Mucosa of descending colon (tissue), 3 donors: Measurements from ENCODE around the gene RB1. TPM values are rescaled to one million over a fixed set of nuclear protein-coding genes. Genes with fewer than 3 reads are reported as not detected.

Experiments used
- ATAC-seq: fragments of 200-7000 bp; cut with Tn5 transposase; one replicate; pipeline ENCODE4 v1.9.1; 2020; ENCODE audit warnings: mild to moderate bottlenecking, moderate library complexity
- DNase-seq, 3 donors: peaks; one replicate each; pipeline ENCODE4 v3.0.0-alpha.2; 2020
- H3K36me3 ChIP-seq: fragments of 200-600 bp; one replicate; pipeline ENCODE4 v1.8.0; 2021; ENCODE audit warnings: low read depth, mild to moderate bottlenecking
- H3K4me1 ChIP-seq: fragments of 200-600 bp; one replicate; pipeline ENCODE4 v1.8.0; 2021; ENCODE audit warnings: low read depth, mild to moderate bottlenecking
- H3K4me3 ChIP-seq: fragments of 200-600 bp; one replicate; pipeline ENCODE4 v1.8.0; 2021; ENCODE audit warnings: mild to moderate bottlenecking
- H3K9me3 ChIP-seq: fragments of 200-600 bp; one replicate; pipeline ENCODE4 v1.8.0; 2021; ENCODE audit warnings: mild to moderate bottlenecking
- CTCF ChIP-seq: fragments of 200-600 bp; IDR thresholded peaks from one replicate; pipeline ENCODE4 v1.8.0; 2022; ENCODE audit warnings: antibody characterized with exemption, mild to moderate bottlenecking
- intact Hi-C, 2 donors: fragments of 100-400 bp; cut with DNase I in 1 of 2; cut with micrococcal nuclease in 1 of 2; formaldehyde crosslinking; loops; one replicate each; pipeline versions ENCODE4 v1.11.0 to v1.11.1; 2022; cut with DNase I, micrococcal nuclease
- total RNA-seq, 3 donors: library from RNA; stranded (reverse); fragmentation: NEBNext Ultra II Directional in 2 of 3; extraction: Animal tissue kit (Norgen Biotek cat#: 25700) in 2 of 3; gene quantifications; one replicate each; pipeline versions ENCODE4 v1.2.1 to v1.2.4, GENCODE V29; 2021 to 2023
- donor health status: DM: no; HTN: no; CAD: no; lungs with moderate emphysema.
- donor health status: DM: no; HTN: no; CAD: no.
- donor health status: DM: no; HTN: yes; CAD: no.

Gene RB1
- total RNA-seq, 3 donors from 2014 or later = 23.4 to 30.0 (median 29.3) TPM

- no peak for TF ChIP-seq CTCF
- intact Hi-C loops = no loop called here
- H3K4me1 ChIP-seq = no peaks in the 10 kb centered on the region
- no peaks in the 10 kb centered on the region for H3K9me3 ChIP-seq
- H3K36me3 ChIP-seq = no peaks in the 10 kb centered on the region
- ATAC-seq (peak; percentile 60), DNase-seq (no peak)
- H3K4me3 ChIP-seq = no peak overlapping the region
Observed at GRCh38 chr13:48500652-48501197, 197.2 kb downstream of the RB1 start.

DNA sequence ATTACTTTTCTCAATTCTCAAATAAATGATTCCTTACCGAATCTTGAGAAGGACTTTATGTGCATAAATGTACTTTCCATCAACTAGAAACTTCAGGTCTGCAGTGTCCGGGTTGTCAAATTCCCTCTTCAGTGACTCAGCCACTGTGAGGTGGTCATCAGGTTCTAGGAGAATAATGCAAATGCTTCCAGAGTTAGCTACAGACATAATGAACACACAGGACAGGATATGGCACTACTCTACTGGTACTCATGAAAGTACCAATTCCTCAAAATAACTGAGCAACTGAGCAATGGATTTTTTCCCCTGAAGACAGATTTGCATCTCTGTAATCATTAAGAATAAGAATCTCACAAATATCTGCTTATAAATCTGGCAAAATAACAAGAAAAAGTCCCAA lies 198.2 kb downstream of the RB1 start:
- intact Hi-C loops = no loop called here
- no peak for TF ChIP-seq CTCF
- no peaks in the 10 kb centered on the region for H3K9me3 ChIP-seq
- H3K4me3 ChIP-seq = no peak overlapping the region
- no peak for DNase-seq
- ATAC-seq = no peak
- H3K36me3 ChIP-seq = no peaks in the 10 kb centered on the region
- no peaks in the 10 kb centered on the region for H3K4me1 ChIP-seq

- Histone ChIP-seq H3K4me3 (no peak overlapping the region), H3K9me3 (no peaks in the 10 kb centered on the region), H3K36me3 (no peaks in the 10 kb centered on the region), H3K4me1 (no peaks in the 10 kb centered on the region)
- no peak for DNase-seq
- intact Hi-C loops = no loop called here
- no peak for TF ChIP-seq CTCF
- no peak for ATAC-seq
Observed at GRCh38 chr13:48502601-48503319, 199.2 kb downstream of the RB1 start.

DNA sequence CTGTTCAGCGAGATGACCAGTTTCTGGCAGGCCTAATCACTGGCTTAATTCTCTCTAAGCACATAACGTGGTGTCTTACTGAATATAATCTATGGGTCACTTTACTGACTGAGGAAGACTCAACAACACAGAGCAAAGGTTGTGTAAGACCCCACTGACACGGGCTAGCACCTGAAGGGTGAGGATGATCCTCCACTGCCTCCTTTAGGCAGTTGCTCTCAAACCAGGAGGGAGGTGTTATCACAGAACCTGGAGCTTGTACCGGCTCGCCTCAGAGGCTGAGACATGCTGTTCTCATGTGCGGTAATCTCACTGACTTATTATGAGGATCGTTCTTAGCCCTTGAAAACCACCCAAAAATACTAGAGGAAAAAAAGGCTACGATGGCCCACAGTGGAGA lies 201.1 kb downstream of the RB1 start:
- no peak for TF ChIP-seq CTCF
- intact Hi-C loops = no loop called here
- Histone ChIP-seq H3K9me3 (no peaks in the 10 kb centered on the region), H3K4me1 (no peaks in the 10 kb centered on the region), H3K4me3 (no peak overlapping the region), H3K36me3 (no peaks in the 10 kb centered on the region)
- ATAC-seq = no peak
- DNase-seq = no peak

DNA sequence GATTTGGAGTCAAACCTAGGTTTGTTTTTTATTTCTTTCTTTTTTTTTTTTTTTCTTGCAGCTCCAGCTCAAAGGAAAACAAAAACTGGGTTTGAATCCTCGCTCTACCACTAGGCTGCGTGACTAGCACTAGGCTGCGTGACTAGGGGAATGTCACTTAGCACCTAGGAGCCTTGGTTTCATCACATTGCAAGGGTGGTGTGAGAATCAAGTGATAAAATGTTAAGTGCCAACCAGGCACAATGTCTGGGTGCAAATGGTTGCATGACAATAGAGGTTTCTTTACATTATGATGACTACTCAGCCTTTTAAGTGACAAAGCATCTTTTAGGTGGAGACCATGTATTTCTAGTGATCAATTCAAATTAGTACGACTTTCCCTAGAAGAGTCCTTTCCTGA lies 201.5 kb downstream of the RB1 start:
- no peak for ATAC-seq
- TF ChIP-seq CTCF = no peak
- H3K4me1 ChIP-seq = no peaks in the 10 kb centered on the region
- no peaks in the 10 kb centered on the region for H3K36me3 ChIP-seq
- intact Hi-C loops = no loop called here
- no peaks in the 10 kb centered on the region for H3K9me3 ChIP-seq
- no peak for DNase-seq
- no peak overlapping the region for H3K4me3 ChIP-seq
